GM18517 (cell line): ENCODE results near the gene RASA4.
"Not testable (repeated sequence)": the region's sequence is repeated elsewhere in the genome, so short reads cannot be mapped to it uniquely, and the experiment has no call there.

Source experiments
- ATAC-seq: cut with Tn5 transposase; IDR thresholded peaks from one replicate; pipeline ENCODE4 v1.9.1; 2021; ENCODE audit warnings: mild to moderate bottlenecking, moderate library complexity; ENCODE audit not compliant: unreplicated experiment

Gene RASA4

DNA sequence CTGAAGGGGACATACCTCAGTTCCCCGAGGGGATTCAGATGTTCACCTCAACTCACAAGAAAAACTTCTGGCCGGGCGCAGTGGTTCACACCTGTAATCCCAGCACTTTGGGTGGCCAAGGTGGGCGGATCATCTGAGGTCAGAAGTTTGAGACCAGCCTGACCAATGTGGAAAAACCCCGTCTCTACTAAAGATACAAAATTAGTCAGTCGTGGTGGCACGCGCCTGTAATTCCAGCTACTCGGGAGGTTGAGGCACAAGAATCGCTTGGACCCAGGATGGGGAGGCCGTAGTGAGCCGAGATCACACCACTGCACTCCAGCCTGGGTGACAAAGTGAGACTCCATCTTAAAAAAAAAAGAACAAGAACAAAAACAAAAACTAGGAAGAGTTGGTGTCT is 71.3 kb downstream of the RASA4 start:
- ATAC-seq = not testable (repeated sequence)

DNA sequence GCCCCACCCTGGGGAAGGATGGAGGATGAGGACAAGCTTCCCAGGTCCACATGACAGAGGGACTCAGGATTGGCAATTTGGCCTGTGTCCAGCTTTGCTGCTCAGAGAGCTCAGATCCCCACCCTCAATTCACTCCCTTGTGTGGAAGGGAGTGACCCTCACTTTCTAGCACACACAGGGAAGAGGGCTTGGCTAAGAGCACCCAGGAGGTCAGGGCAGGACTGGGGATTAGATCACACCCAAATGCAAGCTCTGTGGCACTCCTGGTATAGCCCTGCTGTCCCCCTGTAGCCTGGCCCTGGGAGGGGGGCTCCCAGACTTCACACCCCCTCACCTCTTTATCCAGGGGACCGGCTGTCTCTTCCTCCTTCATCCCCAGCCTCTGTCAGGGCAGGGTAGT is 72.2 kb downstream of the RASA4 start:
- not testable (repeated sequence) for ATAC-seq

DNA sequence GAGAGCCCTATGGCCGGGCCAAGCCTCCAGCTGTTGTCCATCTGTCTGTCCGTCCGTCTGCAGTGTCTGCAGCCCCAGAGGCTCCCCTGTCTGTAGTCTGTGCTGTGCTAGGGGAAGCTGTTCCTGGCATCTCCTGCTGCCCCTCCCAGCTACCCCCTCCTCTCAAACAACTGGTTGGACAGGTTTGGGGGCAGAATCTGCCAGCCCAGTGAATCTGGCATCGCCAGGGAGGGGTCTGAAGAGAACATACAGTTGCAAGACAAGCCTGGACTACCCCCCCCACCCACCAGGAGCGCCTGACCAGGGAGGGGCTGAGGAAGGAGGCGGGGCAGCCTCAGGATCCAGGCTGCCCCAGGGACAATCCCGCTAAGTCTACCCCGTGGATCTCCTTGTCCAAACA is 73.0 kb downstream of the RASA4 start, which contains the start of gene UPK3BL2:
Gene UPK3BL2, minus strand, starts transcription at position 101 of the 400 bp plus-strand sequence. Its CDS starts 60 bp downstream, at position 41.
- not testable (repeated sequence) for ATAC-seq

DNA sequence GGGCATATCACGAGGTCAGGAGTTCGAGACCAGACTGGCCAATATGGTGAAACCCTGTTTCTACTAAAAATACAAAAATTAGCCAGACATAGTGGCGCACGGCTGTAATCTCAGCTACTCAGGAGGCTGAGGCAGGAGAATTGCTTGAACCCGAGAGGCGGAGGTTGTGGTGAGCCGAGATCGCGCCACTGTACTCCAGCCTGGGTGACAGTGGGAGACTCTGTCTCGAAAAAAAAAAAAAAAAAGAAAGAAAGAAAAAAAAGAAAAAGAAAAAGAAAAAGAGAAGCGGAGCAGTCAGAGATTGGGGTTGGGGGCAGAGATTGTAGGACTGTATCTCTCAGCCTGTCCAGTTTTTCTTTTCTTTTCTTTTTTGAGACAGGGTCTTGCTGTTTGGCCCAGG is 73.8 kb downstream of the RASA4 start:
- not testable (repeated sequence) for ATAC-seq

DNA sequence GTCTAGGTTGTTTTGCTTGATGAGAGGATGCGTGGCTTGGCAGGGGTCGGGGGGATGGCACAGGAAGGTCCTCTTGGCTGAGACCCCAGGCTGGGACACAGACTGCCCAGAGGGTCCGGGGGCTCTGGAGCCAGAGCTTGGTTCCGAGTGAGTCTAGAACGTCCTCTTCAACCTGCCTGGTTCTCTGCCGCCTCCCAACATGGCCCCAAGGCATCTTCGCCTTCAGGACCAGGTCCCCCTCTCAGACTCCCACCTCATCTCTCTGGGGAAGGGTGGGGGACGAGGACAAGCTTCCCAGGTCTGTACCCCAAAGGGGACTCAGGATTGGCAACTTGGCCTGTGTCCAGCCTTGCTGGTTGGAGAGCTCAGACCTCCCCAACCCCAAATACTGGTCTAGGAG is 74.5 kb downstream of the RASA4 start:
- not testable (repeated sequence) for ATAC-seq

DNA sequence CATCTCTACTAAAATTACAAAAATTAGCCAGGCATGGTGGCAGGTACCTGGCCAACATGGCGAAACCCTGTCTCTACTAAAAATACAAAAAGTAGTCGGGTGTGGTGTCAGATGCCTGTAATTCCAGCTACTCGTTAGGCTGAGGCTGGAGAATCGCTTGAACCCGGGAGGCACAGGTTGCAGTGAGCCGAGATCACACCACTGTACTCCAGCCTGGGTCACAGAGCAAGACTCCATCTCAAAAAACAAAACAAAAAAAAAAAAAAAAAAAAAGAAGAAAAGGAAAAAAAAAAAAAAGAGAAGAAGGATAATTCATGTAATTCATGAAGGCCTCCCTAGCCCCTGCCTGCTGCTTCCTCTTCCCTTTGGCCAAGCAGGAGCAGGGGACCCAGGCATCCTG is 76.0 kb downstream of the RASA4 start:
- ATAC-seq = not testable (repeated sequence)

DNA sequence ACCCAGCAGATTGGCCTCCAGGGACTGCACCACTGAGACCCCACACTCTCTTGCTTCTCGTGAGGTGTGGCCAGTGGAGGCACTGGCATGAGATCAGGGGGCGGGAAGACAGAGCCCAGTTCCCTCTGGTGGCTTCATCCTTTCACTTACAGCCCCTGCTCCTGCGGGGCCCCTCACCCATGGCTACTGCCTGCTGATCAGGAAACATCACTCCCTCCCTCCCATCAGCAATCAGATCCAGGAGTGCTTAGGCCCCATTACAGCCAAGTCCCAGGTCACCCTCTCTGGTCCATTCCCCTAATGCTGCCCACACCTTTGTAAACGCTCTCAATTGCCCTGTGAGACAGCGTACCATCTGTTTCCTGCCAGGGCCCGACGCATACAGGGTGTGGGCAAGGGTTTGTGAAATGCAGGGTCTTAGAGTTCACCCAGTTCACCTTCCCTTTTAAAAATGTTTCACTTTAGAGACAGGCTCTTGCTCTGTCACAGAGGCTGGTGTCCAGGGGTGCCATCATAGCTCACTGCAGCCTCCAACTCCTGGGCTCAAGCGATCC is 81.4 kb downstream of the RASA4 start:
- not testable (repeated sequence) for ATAC-seq

DNA sequence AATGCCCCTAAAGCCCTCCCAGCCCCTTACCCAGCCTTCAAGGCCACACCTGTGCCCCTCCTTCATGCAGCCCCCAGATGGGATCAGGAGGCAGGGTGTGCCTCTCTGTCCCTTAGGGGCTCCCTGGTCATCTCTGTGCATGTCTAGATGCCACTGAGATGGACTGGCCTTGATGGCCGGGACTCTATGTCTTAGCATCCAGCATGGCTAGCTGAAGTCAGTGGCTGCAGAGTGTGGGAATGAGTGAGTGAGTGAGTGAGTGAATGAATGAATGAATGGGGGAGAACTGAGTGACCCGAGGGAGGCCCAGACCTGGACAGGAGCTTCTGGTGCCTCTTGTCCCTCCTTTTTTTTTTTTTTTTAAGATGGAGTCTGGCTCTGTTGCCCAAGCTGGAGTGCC is 84.4 kb downstream of the RASA4 start:
- not testable (repeated sequence) for ATAC-seq

DNA sequence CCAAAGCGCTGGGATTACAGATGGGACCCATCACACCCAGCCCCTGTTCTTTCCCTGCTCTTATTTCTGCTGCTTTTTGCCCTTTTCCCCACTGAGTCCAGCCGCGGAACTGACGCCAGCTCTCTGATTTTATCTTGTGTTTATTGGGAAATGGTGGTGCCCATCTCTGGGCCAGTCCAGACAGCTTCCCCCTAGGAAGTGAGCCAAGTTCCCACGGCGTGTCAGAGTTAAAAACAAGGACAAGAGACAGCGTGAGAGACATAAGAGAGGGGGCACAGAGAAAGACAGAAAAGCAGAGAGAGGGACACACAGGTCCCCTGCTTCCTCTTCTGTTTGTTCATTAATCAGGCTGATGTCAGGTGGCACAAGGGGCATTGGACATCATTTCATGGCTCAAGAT is 85.0 kb downstream of the RASA4 start:
- not testable (repeated sequence) for ATAC-seq

DNA sequence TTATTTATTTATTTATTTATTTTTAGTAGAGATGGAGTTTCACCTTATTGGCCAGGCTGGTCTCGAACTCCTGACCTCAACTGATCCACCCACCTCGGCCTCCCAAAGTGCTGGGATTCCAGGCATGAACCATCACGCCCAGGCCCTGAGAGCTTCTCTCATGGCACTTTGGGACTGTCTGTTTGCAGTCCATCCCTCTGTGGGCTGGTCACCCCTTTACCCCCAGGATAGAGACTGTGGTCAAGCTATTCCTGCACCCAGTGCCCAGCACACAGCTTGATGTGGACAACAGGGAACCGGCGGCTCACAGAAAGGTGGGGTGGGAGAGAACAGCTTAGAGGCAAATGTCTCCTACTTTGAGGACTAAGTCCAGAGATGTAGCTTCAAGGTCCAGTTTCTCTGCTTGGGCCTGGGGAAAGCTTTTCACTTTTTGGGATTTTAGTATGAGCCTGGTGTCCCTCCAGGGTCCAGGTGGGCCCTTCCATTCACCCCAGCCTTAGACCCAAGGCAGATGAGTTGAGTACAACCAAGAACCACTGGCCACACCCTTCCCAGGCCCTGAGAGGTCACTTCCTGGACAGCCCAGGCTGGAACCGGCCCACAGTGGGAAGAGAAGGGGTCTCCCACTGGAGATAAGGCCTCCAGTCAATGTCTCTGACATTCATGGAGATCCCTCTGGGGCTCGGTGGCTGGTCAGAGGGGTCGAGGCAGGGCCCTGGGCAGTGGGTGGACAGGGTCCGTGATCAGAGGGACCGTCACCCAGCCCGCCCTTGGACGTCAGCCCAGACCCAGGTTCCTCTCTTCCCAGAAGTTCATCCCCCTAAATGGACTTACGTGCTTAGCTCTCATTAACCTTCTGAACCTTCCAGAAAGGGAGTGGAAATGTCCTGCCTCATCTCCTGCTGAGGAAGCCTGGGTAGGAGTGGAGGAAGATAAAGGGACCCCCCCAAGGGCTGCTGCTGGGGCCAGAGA is 88.4 kb downstream of the RASA4 start:
- not testable (repeated sequence) for ATAC-seq

DNA sequence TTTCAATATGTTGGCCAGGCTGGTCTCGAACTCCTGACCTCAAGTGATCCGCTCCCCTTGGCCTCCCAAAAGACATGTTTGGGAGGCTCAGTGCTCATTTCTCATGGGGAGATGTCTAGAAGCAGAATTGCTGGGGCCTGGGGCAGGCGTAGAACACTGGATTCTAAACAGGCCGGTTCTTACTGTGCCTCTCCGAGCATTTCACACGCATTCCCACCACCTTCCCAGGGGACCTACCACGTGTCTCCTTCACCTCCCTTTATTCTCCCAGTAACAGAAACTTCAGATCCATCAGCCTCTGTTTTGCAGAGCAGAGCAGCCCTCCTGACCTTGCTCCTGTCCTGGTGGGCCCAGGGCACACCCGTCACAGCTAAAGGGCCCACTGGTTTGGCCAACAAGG is 89.4 kb downstream of the RASA4 start:
- ATAC-seq = not testable (repeated sequence)

DNA sequence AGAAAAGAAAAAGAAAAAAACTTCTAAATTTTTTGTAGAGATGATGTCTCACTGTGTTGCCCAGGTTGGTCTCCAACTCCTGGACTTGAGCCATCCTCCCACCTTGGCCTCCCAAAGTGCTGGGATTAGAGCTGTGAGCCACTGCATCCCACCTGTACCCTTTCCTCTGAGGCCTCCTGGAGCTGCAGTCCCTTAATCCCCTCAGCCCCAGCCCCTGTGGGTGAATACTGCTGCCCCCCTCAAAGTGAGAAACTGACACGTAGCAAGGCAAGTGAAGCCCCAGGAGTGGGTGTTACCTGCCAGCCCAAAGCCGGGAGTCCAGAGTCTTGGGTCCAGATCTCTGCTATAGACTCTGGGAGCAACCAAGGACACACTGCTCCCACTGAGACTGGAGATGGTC is 91.8 kb downstream of the RASA4 start:
- not testable (repeated sequence) for ATAC-seq
